GM12891 (cell line): Measurements from ENCODE around the gene MRPS23.

ENCODE experiments used
- DNase-seq: peaks from one replicate; pipeline ENCODE4 v3.0.0; 2011; ENCODE audit warnings: low spot score; ENCODE audit not compliant: insufficient read length
- FAIRE-seq: peaks from 2 replicates; lab custom pipeline; 2011; peaks lifted over from hg19 to GRCh38; lab: Jason Lieb, UNC
- PAX5 ChIP-seq: IDR thresholded peaks from 2 replicates; pipeline ENCODE4 v1.6.1; 2011; ENCODE audit warnings: low read length, moderate library complexity, mild to moderate bottlenecking; ENCODE audit not compliant: insufficient read depth, severe bottlenecking
- POLR2A ChIP-seq: IDR thresholded peaks from 2 replicates; pipeline ENCODE4 v1.6.1; 2011; ENCODE audit warnings: low read depth, low read length, control low read depth
- POLR2AphosphoS5 ChIP-seq: IDR thresholded peaks from 2 replicates; pipeline ENCODE4 v1.6.1; 2011; ENCODE audit warnings: low read depth, low read length, control low read depth
- POU2F2 ChIP-seq: IDR thresholded peaks from 2 replicates; pipeline ENCODE4 v1.6.1; 2011; ENCODE audit warnings: low read depth, mild to moderate bottlenecking, control low read depth, low read length, moderate library complexity
- SPI1 ChIP-seq: IDR thresholded peaks from 2 replicates; pipeline ENCODE4 v1.6.1; 2011; ENCODE audit warnings: low read depth, low read length, control low read depth
- TAF1 ChIP-seq: IDR thresholded peaks from 2 replicates; pipeline ENCODE4 v1.6.1; 2011; ENCODE audit warnings: low read depth, low read length, control low read depth

Gene MRPS23

DNA sequence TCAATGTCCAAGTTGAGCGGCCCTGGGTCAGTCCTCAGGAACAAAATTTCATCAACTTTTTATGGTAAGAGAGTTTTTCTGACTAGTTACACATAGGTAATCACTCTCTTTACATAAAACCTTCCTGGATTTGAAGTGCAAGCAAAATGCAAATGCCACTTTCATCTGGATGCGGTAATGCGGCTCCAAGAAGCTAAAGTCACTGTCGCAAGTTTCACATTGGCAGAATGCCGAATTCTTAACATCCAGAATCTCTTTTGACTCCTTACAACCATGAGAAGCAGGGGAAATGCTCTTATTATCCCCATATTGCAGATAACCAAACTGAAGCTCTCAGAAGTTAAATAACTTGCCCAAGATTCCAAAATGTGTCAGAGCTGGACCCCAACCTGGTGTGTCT is 30.0 kb downstream of the MRPS23 start:
- FAIRE-seq (no peak), DNase-seq (no peak)
- TF ChIP-seq POLR2AphosphoS5 (no peak), SPI1 (no peak), PAX5 (no peak), POU2F2 (no peak), TAF1 (no peak)

DNA sequence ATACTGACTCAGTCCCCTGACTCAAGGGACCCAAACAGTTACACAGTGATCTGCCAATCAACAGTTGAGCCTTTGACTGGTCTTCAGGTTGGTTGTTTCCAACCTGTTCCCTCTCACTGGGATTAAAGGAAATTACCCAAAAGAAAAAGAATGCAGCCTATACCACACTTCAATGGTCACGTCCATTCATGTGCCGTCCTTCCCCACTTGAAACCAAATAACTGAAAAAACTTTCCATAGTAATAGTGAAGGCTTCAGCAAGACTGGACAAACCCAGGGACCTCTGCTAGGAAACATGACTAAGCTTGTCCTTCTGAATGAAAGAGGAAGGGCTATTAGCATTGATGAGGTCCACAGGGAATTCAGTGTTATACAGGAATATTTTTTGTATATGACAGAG is 30.6 kb downstream of the MRPS23 start:
- DNase-seq (no peak), FAIRE-seq (no peak)
- TF ChIP-seq SPI1: no peak
- no peak for TF ChIP-seq POLR2A
- no peak for TF ChIP-seq POLR2AphosphoS5
- no peak for TF ChIP-seq POU2F2
- TF ChIP-seq PAX5: no peak
- TF ChIP-seq TAF1: no peak

GRCh38 chr17:57818066-57818465 is 31.8 kb downstream of the MRPS23 start:
- TF ChIP-seq PAX5 (no peak), TAF1 (no peak), SPI1 (no peak)
- no peak for FAIRE-seq
- no peak for DNase-seq

DNA sequence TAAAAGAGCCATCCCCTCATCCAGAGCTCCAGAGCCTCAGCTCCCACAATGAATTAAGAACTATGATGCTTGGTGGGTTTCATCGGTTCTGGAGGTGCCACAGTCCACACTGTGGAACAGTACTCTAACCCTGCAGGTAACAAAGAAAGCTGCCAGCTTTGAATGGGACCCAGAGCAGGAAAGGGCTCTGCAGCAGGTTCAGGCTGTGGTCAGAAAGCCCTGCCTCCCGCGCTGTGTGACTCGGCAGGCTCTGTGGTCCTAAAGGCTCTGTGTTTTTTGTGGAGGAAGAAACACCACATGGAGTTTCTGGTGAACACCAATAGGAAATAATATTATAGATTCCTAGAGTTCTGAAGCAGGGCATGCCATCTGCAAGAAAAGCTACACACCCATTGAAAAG is 32.5 kb downstream of the MRPS23 start:
- DNase-seq (no peak), FAIRE-seq (no peak)
- no peak for TF ChIP-seq POU2F2
- TF ChIP-seq TAF1: no peak
- no peak for TF ChIP-seq PAX5
- TF ChIP-seq SPI1: no peak
- TF ChIP-seq POLR2A: no peak
- TF ChIP-seq POLR2AphosphoS5: no peak

DNA sequence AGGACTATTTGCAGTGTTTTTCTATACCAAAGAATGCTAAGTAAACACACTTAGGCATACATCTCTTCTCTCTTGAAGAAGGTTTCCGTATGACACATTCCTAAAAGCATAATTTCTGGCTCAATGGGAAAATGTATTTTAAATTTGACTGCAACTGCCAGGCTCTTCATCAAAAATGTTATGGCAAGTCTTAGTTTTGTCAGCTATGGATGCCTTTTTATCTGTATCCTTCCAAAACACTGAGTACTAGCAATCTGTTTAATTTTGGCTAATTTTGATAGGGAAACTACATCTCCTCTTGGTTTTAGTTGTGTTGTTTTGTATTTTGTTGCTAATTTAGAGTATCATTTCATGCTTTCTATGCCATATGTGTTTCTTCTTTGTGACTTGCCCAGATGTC is 35.4 kb downstream of the MRPS23 start:
- FAIRE-seq (no peak), DNase-seq (no peak)
- TF ChIP-seq PAX5 (no peak), SPI1 (no peak), POLR2A (no peak), POU2F2 (no peak), TAF1 (no peak), POLR2AphosphoS5 (no peak)

DNA sequence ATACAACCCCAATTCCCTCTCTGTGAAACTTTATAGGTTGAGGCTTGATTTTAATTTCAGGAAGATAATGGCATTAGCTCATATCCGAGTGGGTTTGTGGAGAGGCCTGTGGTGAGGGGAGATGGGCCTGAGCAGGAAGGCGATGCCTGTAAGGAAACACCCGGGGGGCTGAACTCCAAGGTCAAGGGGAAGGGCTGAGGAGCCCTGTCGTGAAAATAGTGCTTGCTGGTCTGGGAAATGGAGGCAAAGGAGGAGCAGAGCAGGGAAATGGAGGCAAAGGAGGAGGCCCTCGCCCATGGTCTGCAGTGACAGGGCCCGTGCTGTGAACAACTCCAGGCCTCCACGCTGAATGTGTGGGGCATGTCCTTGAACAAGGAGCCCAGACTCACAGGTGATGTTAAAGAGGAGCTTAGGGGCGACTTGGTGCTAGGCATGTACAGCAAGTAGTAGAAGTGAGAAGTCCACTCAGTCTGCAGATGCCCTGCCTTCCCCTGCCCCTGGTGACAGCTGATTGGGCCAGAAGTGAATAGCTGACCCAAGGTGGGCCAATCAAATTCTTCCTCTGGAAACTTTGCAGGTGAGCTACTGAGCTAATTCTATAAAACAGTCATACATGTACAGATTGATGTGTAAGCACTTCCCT is 38.1 kb downstream of the MRPS23 start:
- DNase-seq (no peak), FAIRE-seq (peak; percentile 28)
- TF ChIP-seq POLR2A (no peak), TAF1 (no peak), SPI1 (no peak), POU2F2 (no peak), PAX5 (no peak), POLR2AphosphoS5 (no peak)

DNA sequence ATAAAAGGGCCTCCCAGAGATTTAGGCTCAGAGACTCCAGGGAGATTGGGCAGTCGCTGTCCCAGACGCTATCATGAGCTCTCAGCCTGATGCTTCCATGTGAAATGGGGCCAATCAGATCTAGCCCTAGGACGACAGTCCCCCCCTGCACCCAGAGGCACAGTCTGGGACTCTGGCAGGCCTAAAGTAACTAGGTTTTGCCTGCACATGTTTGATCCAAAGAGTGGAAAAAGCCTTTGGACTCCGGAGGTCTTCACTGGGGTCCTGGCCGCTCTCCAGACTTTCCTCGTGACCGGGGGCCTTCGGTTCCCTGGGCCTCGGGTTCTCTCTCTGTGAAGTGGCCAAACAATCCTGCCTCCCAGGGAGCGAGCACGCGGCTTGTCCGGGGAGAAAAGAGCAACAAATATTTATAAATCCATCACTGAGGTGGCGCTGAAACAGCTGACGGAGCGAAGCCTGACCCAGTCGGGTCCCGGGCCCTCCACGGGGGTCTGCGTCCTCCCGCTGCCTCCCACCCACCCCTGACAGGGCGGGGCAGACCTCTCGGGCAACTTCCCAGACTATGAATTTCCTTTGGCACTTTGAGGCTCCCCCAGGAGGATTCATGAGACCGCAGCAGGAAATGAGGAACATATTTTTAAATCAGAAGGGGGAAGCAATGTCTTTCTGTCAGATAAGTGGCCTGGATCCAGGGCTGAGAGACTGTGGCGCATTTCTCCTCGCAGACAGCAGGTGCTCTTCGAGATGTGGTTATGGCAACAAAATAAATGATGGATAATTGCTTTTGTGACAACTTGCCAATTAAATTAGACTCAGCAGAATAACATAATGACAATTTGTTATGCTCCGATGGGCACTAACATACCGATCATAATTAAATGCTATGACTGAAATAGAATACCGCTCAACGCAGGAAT is 38.9 kb downstream of the MRPS23 start:
- no peak for DNase-seq
- TF ChIP-seq PAX5: no peak
- TF ChIP-seq TAF1: no peak
- TF ChIP-seq POU2F2: no peak
- no peak for FAIRE-seq

DNA sequence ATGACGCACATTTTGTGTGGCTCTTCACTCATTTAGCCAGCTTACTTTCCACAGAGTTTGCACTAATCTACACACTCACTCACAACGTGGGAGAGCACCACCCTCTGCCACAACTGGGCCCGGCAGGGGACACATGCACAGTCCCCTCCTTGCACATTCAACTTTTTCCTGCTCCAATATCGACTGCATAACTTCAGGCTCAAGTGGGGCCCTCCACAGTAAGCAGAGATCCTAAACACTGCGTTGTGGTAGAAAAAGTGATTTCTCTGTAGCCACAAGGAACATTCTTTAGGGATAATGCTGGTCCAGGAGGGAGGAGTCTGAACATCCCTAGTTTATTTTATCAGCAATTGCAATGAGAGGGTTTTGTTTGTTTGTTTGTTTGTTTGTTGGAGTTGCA is 40.0 kb downstream of the MRPS23 start:
- DNase-seq: no peak
- TF ChIP-seq POU2F2: no peak
- no peak for TF ChIP-seq TAF1
- TF ChIP-seq POLR2A: no peak
- no peak for TF ChIP-seq POLR2AphosphoS5
- TF ChIP-seq PAX5: no peak
- TF ChIP-seq SPI1: no peak
- no peak for FAIRE-seq

DNA sequence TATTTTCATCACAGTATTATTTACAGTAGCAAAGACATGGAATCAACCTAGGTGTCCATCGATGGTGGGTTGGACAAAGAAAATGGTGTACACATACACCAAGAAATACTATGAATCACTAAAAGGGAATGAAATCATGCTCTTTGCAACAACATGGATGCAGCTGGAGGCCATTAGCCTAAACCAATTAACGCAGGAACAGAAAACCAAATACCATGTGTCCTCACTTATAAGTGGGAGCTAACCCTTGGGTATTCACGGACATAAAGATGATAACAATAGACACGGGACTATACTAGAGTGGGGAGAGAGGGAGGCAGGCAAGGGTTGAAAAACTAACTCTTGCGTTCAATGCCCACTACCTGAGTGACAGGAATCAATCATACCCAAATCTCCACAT is 41.0 kb downstream of the MRPS23 start:
- FAIRE-seq (no peak), DNase-seq (no peak)
- no peak for TF ChIP-seq POLR2AphosphoS5
- TF ChIP-seq POLR2A: no peak
- no peak for TF ChIP-seq SPI1
- no peak for TF ChIP-seq PAX5
- no peak for TF ChIP-seq POU2F2
- no peak for TF ChIP-seq TAF1
